DMS53 treated with DMSO at 0.1 percent for 48 hours (cell line): ENCODE measurements around the gene ATXN7.

Experiments used
- DNase-seq: peaks from one replicate; lab custom pipeline; 2025; ENCODE audit not compliant: unreplicated experiment; lab: John Stamatoyannopoulos, UW

The ATXN7 gene

DNA sequence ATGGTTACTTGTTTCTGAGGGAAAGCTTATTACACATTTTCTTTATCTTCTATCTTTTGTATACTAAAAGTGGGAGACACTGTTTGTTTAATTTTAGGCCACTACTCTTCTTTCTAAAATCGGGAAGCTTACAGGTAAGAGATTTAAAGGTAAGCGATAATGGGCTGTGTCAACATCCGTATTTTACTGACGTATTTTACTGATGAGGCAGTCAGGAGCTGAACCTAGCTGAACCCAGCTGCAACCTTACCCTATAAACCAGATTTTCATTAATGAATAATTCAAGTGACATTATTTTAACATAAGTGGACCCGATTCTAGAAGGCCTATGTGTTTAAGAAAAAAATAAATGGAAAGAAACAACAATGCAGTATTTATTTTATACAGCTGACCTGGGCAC lies 146.5 kb downstream of the ATXN7 start:
- DNase-seq: no peak

DNA sequence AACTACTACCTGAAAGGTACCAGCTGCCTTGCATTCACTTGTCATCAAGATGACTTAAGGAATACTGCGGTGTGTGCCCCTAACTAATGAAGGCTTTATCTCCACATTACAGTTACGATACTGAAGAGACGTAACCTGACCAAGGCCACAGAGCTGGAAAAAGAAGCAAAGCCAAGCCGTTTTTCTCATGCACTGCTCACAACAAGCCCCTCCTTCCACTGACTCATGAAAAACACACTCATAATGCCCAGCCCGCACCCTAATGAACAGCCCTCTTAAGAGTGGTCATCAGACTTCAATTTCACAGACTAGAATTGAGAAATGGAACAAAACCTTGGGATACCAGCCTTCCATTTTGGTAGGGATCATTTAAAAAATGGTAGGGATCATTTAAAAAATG lies 148.0 kb downstream of the ATXN7 start:
- DNase-seq: no peak

DNA sequence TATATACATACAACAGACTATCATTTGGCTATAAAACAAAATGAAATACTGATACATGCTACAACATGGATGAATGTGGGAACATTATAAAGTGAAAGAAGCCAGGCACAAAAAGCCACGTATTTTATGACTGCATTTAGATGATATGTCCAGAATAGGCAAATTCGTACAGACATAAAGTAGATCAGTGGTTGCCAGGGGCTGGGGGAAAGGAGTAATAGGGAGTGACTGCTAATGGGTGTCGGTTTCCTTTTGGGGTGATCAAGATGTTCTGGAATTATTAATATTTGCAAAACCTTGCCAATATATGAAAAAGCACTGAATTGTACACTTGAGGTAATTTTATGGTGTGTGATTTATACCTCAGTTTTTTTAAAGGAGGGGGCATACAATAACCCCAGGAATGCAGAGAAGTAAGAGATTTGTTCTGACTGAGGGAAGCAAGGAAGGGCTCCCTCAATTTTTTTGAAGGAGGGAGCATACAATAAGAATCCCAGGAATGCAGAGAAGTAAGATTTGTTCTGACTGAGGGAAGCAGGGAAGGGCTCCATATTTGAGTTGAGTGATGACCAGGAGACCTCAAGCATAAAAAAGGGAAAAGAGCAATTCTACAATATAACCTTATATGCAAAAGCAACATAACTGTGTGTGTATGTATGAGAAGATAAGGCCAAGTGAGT lies 153.4 kb downstream of the ATXN7 start:
- DNase-seq: no peak

DNA sequence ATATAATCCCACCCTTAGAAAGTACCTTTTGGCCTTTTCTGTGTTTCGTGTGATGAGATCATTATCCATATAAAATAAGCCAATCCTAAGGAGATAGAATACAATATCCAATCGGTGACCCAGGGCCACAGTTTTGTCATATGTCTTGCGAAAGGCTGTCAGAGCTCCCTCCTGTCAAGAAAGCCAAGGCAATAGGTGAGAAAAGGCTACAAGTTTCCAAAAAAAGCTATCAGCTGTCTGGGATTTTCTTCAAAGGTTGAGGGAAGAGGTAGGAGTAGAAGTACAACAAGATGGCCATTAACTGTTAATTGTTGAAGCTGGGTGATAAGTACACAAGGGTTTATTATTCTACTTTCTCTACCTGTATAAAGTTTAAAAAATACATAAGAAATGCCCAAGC lies 155.6 kb downstream of the ATXN7 start:
- no peak for DNase-seq

GRCh38 chr3:64019879-64020278 lies 156.2 kb downstream of the ATXN7 start:
- no peak for DNase-seq

GRCh38 chr3:64021922-64022321 lies 158.3 kb downstream of the ATXN7 start:
- DNase-seq: no peak

- DNase-seq: no peak
Measured at GRCh38 chr3:64022451-64023186, 159.0 kb downstream of the ATXN7 start.

DNA sequence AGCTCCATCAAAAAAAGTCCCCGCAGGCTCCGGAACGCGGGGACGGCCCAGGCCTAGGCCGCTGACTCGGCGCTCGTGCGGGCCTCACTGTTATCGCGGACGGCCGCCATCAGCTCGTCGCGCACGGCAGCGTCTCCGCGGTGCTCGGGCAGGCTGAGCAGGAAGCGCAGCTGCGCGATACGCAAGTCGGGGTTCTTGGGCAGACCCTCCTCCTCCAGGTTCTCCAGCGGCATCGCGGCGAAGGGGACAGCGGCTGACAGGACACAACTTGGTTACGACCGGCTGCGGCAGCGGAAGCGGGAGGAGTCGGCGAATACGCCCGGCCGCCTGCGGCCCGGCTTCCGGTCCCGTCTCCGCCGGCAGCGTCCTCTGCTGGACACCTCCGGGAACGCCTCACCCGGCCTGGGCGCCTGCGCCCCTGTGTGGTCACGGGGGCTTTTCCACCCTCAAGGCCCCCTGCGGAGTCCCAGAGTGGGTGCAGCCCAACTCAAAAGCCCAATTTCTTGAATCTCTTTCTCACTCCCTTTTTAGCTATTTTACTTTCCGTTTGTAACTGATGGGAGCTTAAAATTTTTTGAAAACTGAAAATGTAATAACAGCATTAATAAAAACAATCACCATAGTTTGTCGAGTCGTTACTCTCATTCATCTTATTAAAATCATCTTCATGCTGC lies 159.7 kb downstream of the ATXN7 start, which contains the start of gene PSMD6:
Gene PSMD6, minus strand, starts transcription at position 308 of the 674 bp plus-strand sequence. Its CDS starts 75 bp downstream, at position 233.
- peak; percentile 18 for DNase-seq

DNA sequence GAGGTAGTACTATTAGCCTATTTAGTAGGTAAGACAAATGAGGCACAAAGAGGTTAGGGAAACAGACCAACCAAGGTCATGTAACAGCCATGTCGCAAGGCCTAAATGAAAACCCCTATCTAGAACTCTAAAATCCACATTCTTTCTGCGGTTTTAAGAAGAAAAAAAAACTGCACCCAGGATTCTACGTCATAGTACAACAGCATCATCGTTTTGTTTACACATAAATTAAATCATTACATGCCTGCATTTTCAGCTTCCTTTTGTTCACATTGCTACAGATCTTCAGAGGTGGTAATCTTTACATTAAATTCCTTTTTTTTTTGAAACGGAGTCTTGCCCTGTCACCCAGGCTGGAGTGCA lies 160.2 kb downstream of the ATXN7 start:
- no peak for DNase-seq

- DNase-seq: no peak
Measured at GRCh38 chr3:64026346-64026745, 162.7 kb downstream of the ATXN7 start.

GRCh38 chr3:64027658-64028057 lies 164.0 kb downstream of the ATXN7 start:
- DNase-seq: no peak

GRCh38 chr3:64028754-64029153 lies 165.1 kb downstream of the ATXN7 start:
- DNase-seq: no peak

DNA sequence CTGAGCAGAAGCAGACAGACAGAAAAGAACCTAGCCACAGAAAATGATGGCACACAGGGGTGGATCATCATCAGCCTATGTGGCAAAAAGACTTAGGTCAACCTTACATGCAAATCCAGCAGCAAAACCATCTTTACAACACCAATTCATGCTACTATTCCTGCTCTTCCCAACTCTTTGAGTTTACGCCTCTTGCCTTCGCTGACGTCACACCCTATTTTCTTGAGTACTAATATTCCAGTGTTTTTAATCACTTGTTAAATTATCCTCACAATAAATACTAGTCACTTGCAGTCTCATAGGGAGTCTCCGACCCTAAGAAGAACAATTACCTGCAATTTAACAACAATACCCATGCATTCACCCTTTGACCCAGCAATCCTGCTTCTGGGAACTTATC lies 165.6 kb downstream of the ATXN7 start:
- no peak for DNase-seq

GRCh38 chr3:64030741-64031140 lies 167.1 kb downstream of the ATXN7 start:
- DNase-seq: no peak

GRCh38 chr3:64031540-64032508 lies 168.2 kb downstream of the ATXN7 start:
- DNase-seq: no peak

DNA sequence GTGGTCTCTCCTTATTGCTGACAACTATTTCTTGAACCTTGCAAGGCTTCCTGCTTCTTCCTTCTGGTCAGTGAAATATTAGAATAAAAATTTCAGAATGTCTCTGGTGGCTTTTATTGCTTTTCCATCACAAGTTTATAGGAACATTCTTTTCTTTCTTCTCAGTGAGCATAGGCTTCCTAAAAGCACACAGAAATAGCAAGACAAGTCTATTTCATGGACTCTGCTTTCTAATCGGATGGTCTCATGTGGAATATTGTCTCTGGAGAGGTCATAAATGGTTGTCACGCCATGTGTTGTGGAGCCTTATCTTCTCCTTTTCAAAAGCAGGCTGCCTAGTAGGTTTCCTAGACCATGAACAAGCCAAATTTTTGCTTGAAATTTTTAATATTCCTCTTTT lies 169.4 kb downstream of the ATXN7 start:
- DNase-seq: no peak

DNA sequence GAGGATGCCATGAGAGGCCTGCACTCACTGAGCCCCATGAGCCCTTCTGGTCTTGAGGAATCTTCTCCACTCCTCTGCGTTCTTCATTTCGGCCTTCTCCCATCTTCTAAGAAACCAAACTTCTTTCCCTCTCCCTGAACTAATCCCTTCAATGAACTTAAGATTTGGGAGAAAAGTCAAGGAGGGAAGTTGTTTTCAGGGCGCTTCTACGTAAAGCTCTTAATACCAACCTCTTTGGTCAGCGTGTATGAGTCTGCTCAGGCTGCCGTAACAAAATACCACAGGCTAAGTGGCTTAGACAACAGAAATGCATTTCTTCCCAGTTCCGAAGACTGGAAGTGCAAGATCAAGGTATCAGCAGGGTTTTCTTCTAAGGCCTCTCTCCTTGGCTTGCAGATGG lies 173.4 kb downstream of the ATXN7 start:
- no peak for DNase-seq

- DNase-seq: no peak
Measured at GRCh38 chr3:64038253-64038767, 174.6 kb downstream of the ATXN7 start.

- DNase-seq: no peak
Measured at GRCh38 chr3:64039332-64039731, 175.7 kb downstream of the ATXN7 start.

GRCh38 chr3:64039981-64040733 lies 176.5 kb downstream of the ATXN7 start:
- DNase-seq: no peak
